ENCODE data around the gene TFR2. TPM values are rescaled to one million over a fixed set of nuclear protein-coding genes. Genes with fewer than 3 reads are reported as not detected.

Gene TFR2
- total RNA-seq, 2 experiments from 2014 or later, result 12.1 to 26.0 TPM

DNA sequence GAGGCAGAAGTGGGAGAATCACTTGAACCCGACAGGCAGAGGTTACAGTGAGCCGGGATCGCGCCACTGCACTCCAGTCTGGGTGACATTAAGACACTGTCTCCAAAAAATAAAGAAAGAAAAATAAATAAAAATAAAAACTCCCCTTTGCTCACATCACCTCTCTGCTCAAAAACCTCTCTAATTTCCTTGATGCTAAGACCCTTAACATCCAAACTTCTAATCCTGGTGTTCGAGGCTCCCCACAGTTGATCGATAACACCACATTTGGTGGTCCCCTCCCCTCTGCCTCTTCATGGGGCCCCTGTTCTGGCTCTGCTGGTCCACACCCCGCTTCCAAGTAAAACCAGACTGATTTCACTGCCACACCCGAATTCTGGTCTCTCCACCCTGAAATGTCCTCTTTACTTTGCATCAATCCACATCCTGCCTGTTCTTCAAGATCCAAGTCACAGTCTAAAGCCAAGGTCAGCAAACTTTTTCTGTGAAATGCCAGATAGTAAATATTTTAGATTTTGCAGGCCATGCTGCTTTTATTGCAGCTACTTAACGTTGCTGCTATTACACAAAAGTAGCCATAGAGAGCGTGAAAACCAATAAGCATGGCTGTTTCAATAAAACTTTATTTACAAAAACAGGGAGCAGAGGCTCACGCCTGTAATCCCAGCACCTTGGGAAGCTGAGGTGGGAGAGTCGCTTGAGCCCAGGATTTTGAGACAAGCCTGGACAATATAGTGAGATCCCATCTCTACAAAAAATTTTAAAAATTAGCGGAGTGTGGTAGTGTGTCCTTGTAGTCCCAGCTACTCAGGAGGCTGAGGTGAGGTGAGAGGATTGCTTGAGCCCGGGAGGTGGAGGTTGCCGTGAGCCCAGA lies 17.2 kb downstream of the TFR2 start:
- POLR2A ChIA-PET, result interaction anchor here (1.6 kb wide), 1 partner anchor 12 kb away, joined by 6 read pairs; the partner anchor contains the start of gene MOSPD3

DNA sequence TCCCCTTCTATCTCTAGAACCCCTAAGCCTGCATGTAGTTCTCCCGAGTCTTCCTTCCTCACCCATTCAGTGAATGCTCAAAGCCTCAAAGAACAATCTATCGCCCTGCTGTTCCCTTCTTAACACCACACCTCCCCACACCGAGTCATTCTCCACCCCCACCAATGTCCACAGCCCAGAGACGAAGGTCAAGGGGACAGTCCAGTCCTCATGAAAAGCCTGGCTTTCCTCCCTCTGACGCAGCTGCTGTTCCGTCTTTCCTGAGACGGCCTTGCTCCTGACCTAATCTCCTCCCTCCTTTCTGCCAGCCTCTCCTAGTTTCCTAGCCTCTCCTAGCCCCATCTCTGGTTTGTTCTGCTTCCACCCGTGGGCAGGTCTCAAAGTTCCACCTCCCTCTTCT lies 19.8 kb downstream of the TFR2 start:
- no peaks in the 10 kb centered on the region for H3K9me3 ChIP-seq (ENCODE audit: low read length)
- ChIA-PET CTCF (ENCODE audit: unreplicated experiment) (no interaction called here), POLR2A (interaction anchor here (1.9 to 2.0 kb wide), 2 partner anchors 9 to 17 kb away, joined by 4 to 6 read pairs; partner anchors contain the start of gene MOSPD3)
- H3K9me2 ChIP-seq (ENCODE audit: insufficient read depth, low read length), result no peaks in the 10 kb centered on the region
- H3K79me2 ChIP-seq (ENCODE audit: insufficient read depth, low read depth, low read length), result no peaks in the 10 kb centered on the region
- H3K4me1 ChIP-seq (ENCODE audit: insufficient read depth, low read length, poor library complexity, severe bottlenecking), result peaks cover 5% of the 10 kb centered on the region
- DNase-seq (ENCODE audit: low spot score), result no peak
- H4K20me1 ChIP-seq (ENCODE audit: insufficient read depth, low read length), result no peaks in the 10 kb centered on the region
- BruUV-seq (replicated peaks), result no TSS peak
- intact Hi-C loops (cut with micrococcal nuclease; ENCODE audit: unreplicated experiment), result no loop called here
- H3K27ac ChIP-seq (ENCODE audit: low read depth, low read length, poor library complexity, severe bottlenecking), result no peak overlapping the region
- TF ChIP-seq EZH2phosphoT487 (IDR thresholded peaks at IDR 0.05; ENCODE audit: borderline replicate concordance, low read depth, low read length) (no peak), CTCF (conservative IDR thresholded peaks at IDR 0.05; ENCODE audit: low read length) (no peak)
- H2AFZ ChIP-seq (ENCODE audit: low read length), result no peak overlapping the region
- H3K4me2 ChIP-seq (ENCODE audit: low read length), result no peak overlapping the region
- no peaks in the 10 kb centered on the region for H3K36me3 ChIP-seq (ENCODE audit: insufficient read depth, low read length)
- no peak overlapping the region for H3K4me3 ChIP-seq (ENCODE audit: low read depth, low read length, poor library complexity, severe bottlenecking)

More for the DNA sequence above, 17.2 kb downstream of the TFR2 start:
- Histone ChIP-seq H3K36me3 (ENCODE audit: insufficient read depth, low read length) (no peaks in the 10 kb centered on the region), H3K9me2 (ENCODE audit: insufficient read depth, low read length) (no peaks in the 10 kb centered on the region), H3K9me3 (ENCODE audit: low read length) (no peaks in the 10 kb centered on the region), H3K4me1 (ENCODE audit: insufficient read depth, low read length, poor library complexity, severe bottlenecking) (peaks cover 12% of the 10 kb centered on the region), H3K4me2 (ENCODE audit: low read length) (no peak overlapping the region), H3K79me2 (ENCODE audit: insufficient read depth, low read depth, low read length) (no peaks in the 10 kb centered on the region), H3K4me3 (ENCODE audit: low read depth, low read length, poor library complexity, severe bottlenecking) (no peak overlapping the region), H2AFZ (ENCODE audit: low read length) (no peak overlapping the region), H3K27ac (ENCODE audit: low read depth, low read length, poor library complexity, severe bottlenecking) (no peak overlapping the region), H4K20me1 (ENCODE audit: insufficient read depth, low read length) (no peaks in the 10 kb centered on the region)
- TF ChIP-seq CTCF (conservative IDR thresholded peaks at IDR 0.05; ENCODE audit: low read length) (no peak), EZH2phosphoT487 (IDR thresholded peaks at IDR 0.05; ENCODE audit: borderline replicate concordance, low read depth, low read length) (no peak)
- no TSS peak for BruUV-seq (replicated peaks)
- no peak for DNase-seq (ENCODE audit: low spot score)
- intact Hi-C loops (cut with micrococcal nuclease; ENCODE audit: unreplicated experiment), result no loop called here
- CTCF ChIA-PET (ENCODE audit: unreplicated experiment), result no interaction called here

GRCh38 chr7:100620804-100621203 lies 20.5 kb downstream of the TFR2 start:
- Histone ChIP-seq H3K9me3 (ENCODE audit: low read length) (no peaks in the 10 kb centered on the region), H3K79me2 (ENCODE audit: insufficient read depth, low read depth, low read length) (no peaks in the 10 kb centered on the region), H3K36me3 (ENCODE audit: insufficient read depth, low read length) (no peaks in the 10 kb centered on the region), H3K27ac (ENCODE audit: low read depth, low read length, poor library complexity, severe bottlenecking) (no peak overlapping the region), H3K4me3 (ENCODE audit: low read depth, low read length, poor library complexity, severe bottlenecking) (no peak overlapping the region), H3K4me2 (ENCODE audit: low read length) (no peak overlapping the region), H3K9me2 (ENCODE audit: insufficient read depth, low read length) (no peaks in the 10 kb centered on the region), H2AFZ (ENCODE audit: low read length) (no peak overlapping the region), H4K20me1 (ENCODE audit: insufficient read depth, low read length) (no peaks in the 10 kb centered on the region), H3K4me1 (ENCODE audit: insufficient read depth, low read length, poor library complexity, severe bottlenecking) (no peaks in the 10 kb centered on the region)
- DNase-seq (ENCODE audit: low spot score), result no peak
- no TSS peak for BruUV-seq (replicated peaks)
- ChIA-PET POLR2A (interaction anchor here (1.9 to 2.0 kb wide), 2 partner anchors 8 to 18 kb away, joined by 4 to 6 read pairs; partner anchors contain the start of gene MOSPD3), CTCF (ENCODE audit: unreplicated experiment) (no interaction called here)
- TF ChIP-seq EZH2phosphoT487 (IDR thresholded peaks at IDR 0.05; ENCODE audit: borderline replicate concordance, low read depth, low read length) (no peak), CTCF (conservative IDR thresholded peaks at IDR 0.05; ENCODE audit: low read length) (no peak)
- intact Hi-C loops (cut with micrococcal nuclease; ENCODE audit: unreplicated experiment), result no loop called here

All from OCI-LY7 (cell line).